HCT116 (cell line): Measurements from ENCODE around the gene OPHN1. TPM values are rescaled to one million over a fixed set of nuclear protein-coding genes. Genes with fewer than 3 reads are reported as not detected.

Experiments used
- ATAC-seq: fragments of 200-7000 bp; cut with Tn5 transposase; 2 replicates; pipeline ENCODE4 v1.9.1; 2020; ENCODE audit warnings: mild to moderate bottlenecking, moderate library complexity
- BruUV-seq: library from RNA; stranded (reverse); fragments of 400-500 nt; replicated peaks from 2 replicates; lab custom pipeline; 2021; lab: Mats Ljungman, UMichigan
- CTCF ChIA-PET: fragments of 300-600 bp; sonication (Branson Sonifier 250); formaldehyde crosslinking; loops from one replicate; lab custom pipeline; 2021; ENCODE audit warnings: antibody characterized with exemption; lab: Charles Lee
- POLR2A ChIA-PET: fragments of 300-600, 350-600 bp; sonication (Branson Sonifier 250); formaldehyde crosslinking; loops from one replicate; lab custom pipeline; 2021; ENCODE audit warnings: antibody characterized with exemption; lab: Charles Lee
- RAD21 ChIA-PET, 2 experiments: fragments of 300-600 bp; sonication (Branson Sonifier 250); formaldehyde crosslinking; loops; one replicate each; lab custom pipeline; 2023; ENCODE audit warnings: low total read pairs in 2 of 2; ENCODE audit not compliant: uncharacterized antibody in 2 of 2, unreplicated experiment in 2 of 2, low non-redundant PET in 1 of 2; lab: Charles Lee
- DNase-seq: peaks from one replicate; pipeline ENCODE4 v3.0.0-alpha.2; 2010; ENCODE audit warnings: low read depth, low spot score
- H2AFZ ChIP-seq: fragments of 200-600 bp; shearing (Covaris generic), sonication (generic); 2 replicates; pipeline ENCODE4 v1.6.1; 2017; ENCODE audit warnings: low read depth, mixed run types, mixed read lengths, antibody characterized with exemption, low read length; ENCODE audit not compliant: poor library complexity, severe bottlenecking
- H3K27ac ChIP-seq: 2 replicates; pipeline ENCODE4 v1.5.1; 2012; ENCODE audit warnings: low read depth, low read length
- H3K27me3 ChIP-seq: fragments of 200-600 bp; sonication (generic); 2 replicates; pipeline ENCODE4 v1.6.1; 2016; ENCODE audit warnings: mixed run types, low read length, mixed read lengths; ENCODE audit not compliant: insufficient read depth
- H3K36me3 ChIP-seq, 2 experiments: fragments of 200-500 bp in 1 of 2; fragments of 200-600 bp in 1 of 2; sonication (Bioruptor generic) in 1 of 2; sonication (generic) in 1 of 2; 2 replicates each; pipeline versions ENCODE4 v1.5.1 to v1.6.1; 2014 to 2016; ENCODE audit warnings: low read length in 2 of 2, inconsistent platforms in 1 of 2, mixed read lengths in 1 of 2, mixed run types in 1 of 2; ENCODE audit not compliant: insufficient read depth in 2 of 2, control insufficient read depth in 1 of 2
- H3K4me1 ChIP-seq, 2 experiments: fragments of 200-600 bp in 1 of 2; sonication (generic) in 1 of 2; 2 replicates each; pipeline versions ENCODE4 v1.5.1 to v1.6.1; 2012 to 2017; ENCODE audit warnings: low read length in 2 of 2, inconsistent platforms in 1 of 2, mild to moderate bottlenecking in 1 of 2, mixed read lengths in 1 of 2, mixed run types in 1 of 2, moderate library complexity in 1 of 2; ENCODE audit not compliant: insufficient read depth in 2 of 2, control insufficient read depth in 1 of 2
- H3K4me2 ChIP-seq: fragments of 200-600 bp; sonication (generic); 2 replicates; pipeline ENCODE4 v1.6.1; 2017; ENCODE audit warnings: mixed run types, low read length, mixed read lengths
- H3K4me3 ChIP-seq, 2 experiments: fragments of 200-600 bp in 1 of 2; sonication (generic) in 1 of 2; replicated peaks in 1 of 2; 2 replicates each; pipeline ENCODE4 v1.5.1; 2011 to 2016; ENCODE audit warnings: low read length in 2 of 2, control low read depth in 1 of 2, low read depth in 1 of 2, mild to moderate bottlenecking in 1 of 2, mixed read lengths in 1 of 2, mixed run types in 1 of 2
- H3K79me2 ChIP-seq: fragments of 200-600 bp; sonication (generic); 2 replicates; pipeline ENCODE4 v1.6.1; 2017; ENCODE audit warnings: mild to moderate bottlenecking, mixed run types, low read length, moderate library complexity, mixed read lengths; ENCODE audit not compliant: insufficient read depth
- H3K9ac ChIP-seq: fragments of 200-600 bp; sonication (generic); 2 replicates; pipeline ENCODE4 v1.6.1; 2016; ENCODE audit warnings: low read length, mixed read lengths
- H3K9me2 ChIP-seq: fragments of 200-600 bp; sonication (generic), shearing (Covaris generic); 2 replicates; pipeline ENCODE4 v1.6.1; 2017; ENCODE audit warnings: mixed run types, mild to moderate bottlenecking, moderate library complexity; ENCODE audit not compliant: insufficient read depth
- H3K9me3 ChIP-seq, 2 experiments: fragments of 200-500 bp in 1 of 2; fragments of 200-600 bp in 1 of 2; sonication (Bioruptor generic) in 1 of 2; sonication (generic) in 1 of 2; 2 replicates each; pipeline ENCODE4 v1.6.1; 2014 to 2017; ENCODE audit warnings: low read length in 2 of 2, mixed read lengths in 2 of 2, inconsistent platforms in 1 of 2, low read depth in 1 of 2, mild to moderate bottlenecking in 1 of 2, mixed run types in 1 of 2, moderate library complexity in 1 of 2; ENCODE audit not compliant: control insufficient read depth in 1 of 2, insufficient read depth in 1 of 2
- H4K20me1 ChIP-seq: fragments of 200-600 bp; sonication (generic), shearing (Covaris generic); 2 replicates; pipeline ENCODE4 v1.6.1; 2017; ENCODE audit warnings: mixed run types, mild to moderate bottlenecking, moderate library complexity; ENCODE audit not compliant: insufficient read depth
- ATF3 ChIP-seq: IDR thresholded peaks from 2 replicates; pipeline ENCODE4 v1.6.1; 2012
- CBX3 ChIP-seq: IDR thresholded peaks from 2 replicates; pipeline ENCODE4 v1.6.1; 2012; ENCODE audit warnings: low read depth
- CTCF ChIP-seq, 3 experiments: fragments of 200-600 bp in 1 of 3; sonication (generic) in 1 of 3; IDR thresholded peaks in 2 of 3; conservative IDR thresholded peaks in 1 of 3; 2 replicates each; pipeline ENCODE4 v1.5.1; 2012 to 2017; ENCODE audit warnings: low read depth in 2 of 3, low read length in 2 of 3, antibody characterized with exemption in 1 of 3, borderline replicate concordance in 1 of 3, control low read depth in 1 of 3, mild to moderate bottlenecking in 1 of 3, mixed read lengths in 1 of 3, mixed run types in 1 of 3, moderate library complexity in 1 of 3; ENCODE audit not compliant: insufficient read depth in 1 of 3
- EGR1 ChIP-seq: IDR thresholded peaks from 2 replicates; pipeline ENCODE4 v1.6.1; 2012; ENCODE audit warnings: low read depth
- EZH2phosphoT487 ChIP-seq: fragments of 200-600 bp; IDR thresholded peaks from 2 replicates; pipeline ENCODE4 v1.6.1; 2018; ENCODE audit warnings: antibody characterized with exemption, borderline replicate concordance
- POLR2A ChIP-seq: IDR thresholded peaks from 2 replicates; pipeline ENCODE4 v1.7.0; 2011; ENCODE audit warnings: borderline replicate concordance; ENCODE audit not compliant: insufficient read depth, insufficient read length; ENCODE audit errors: extremely low read depth
- POLR2AphosphoS5 ChIP-seq: IDR thresholded peaks from 2 replicates; pipeline ENCODE4 v1.6.1; 2011; ENCODE audit warnings: mild to moderate bottlenecking, low read depth, low read length, moderate library complexity
- RAD21 ChIP-seq: IDR thresholded peaks from 2 replicates; pipeline ENCODE4 v1.6.1; 2012; ENCODE audit warnings: low read depth, mild to moderate bottlenecking
- REST ChIP-seq: IDR thresholded peaks from 2 replicates; pipeline ENCODE4 v1.6.1; 2012; ENCODE audit warnings: low read depth
- SIN3A ChIP-seq: IDR thresholded peaks from 2 replicates; pipeline ENCODE4 v1.6.1; 2012; ENCODE audit warnings: low read depth
- SP1 ChIP-seq: IDR thresholded peaks from 2 replicates; pipeline ENCODE4 v1.6.1; 2012; ENCODE audit warnings: low read depth
- SRF ChIP-seq: IDR thresholded peaks from 2 replicates; pipeline ENCODE4 v1.6.1; 2012; ENCODE audit warnings: low read depth
- ZBTB33 ChIP-seq: IDR thresholded peaks from 2 replicates; pipeline ENCODE4 v1.6.1; 2011; ENCODE audit warnings: mild to moderate bottlenecking, low read length, moderate library complexity; ENCODE audit not compliant: insufficient replicate concordance; ENCODE audit errors: extremely low read depth
- intact Hi-C: fragments of 100-400 bp; cut with micrococcal nuclease; formaldehyde crosslinking; loops from 2 replicates; pipeline ENCODE4 v1.10.0; 2022
- total RNA-seq: library from RNA; stranded (reverse); gene quantifications from one replicate; pipeline ENCODE4 v1.2.1, GENCODE V29; 2021; ENCODE audit not compliant: unreplicated experiment

Gene OPHN1
- total RNA-seq, 1 experiment from 2014 or later = 2.9 TPM

- Histone ChIP-seq H2AFZ (no peak overlapping the region), H3K9ac (no peak overlapping the region), H3K36me3 (no peaks in the 10 kb centered on the region)
- ATAC-seq = no peak
- TF ChIP-seq POLR2AphosphoS5 (no peak), CBX3 (no peak), CTCF (IDR thresholded peaks at IDR 0.05 in 2 of 3, conservative IDR thresholded peaks at IDR 0.05 in 1 of 3; ENCODE audit: borderline replicate concordance in 1 of 3, insufficient read depth in 1 of 3, low read depth in 2 of 3, low read length in 2 of 3) (no peak), RAD21 (no peak), SIN3A (no peak), SP1 (no peak), ZBTB33 (no peak), SRF (no peak), REST (no peak), EZH2phosphoT487 (no peak), ATF3 (no peak), EGR1 (no peak), POLR2A (no peak)
- TF ChIP-seq, all 23 proteins: peak for 0
- no peaks in the 10 kb centered on the region for H4K20me1 ChIP-seq
- no peaks in the 10 kb centered on the region for H3K27me3 ChIP-seq
- no peaks in the 10 kb centered on the region for H3K9me2 ChIP-seq
- H3K9me3 ChIP-seq = no peaks in the 10 kb centered on the region
- intact Hi-C loops = no loop called here
- no peak for DNase-seq
- RAD21 ChIA-PET = no interaction called here
- H3K79me2 ChIP-seq = no peaks in the 10 kb centered on the region
- CTCF ChIA-PET = no interaction called here
- no peak overlapping the region for H3K4me3 ChIP-seq
- no TSS peak for BruUV-seq
- H3K27ac ChIP-seq = no peak overlapping the region
- H3K4me2 ChIP-seq = no peak overlapping the region
- no peaks in the 10 kb centered on the region for H3K4me1 ChIP-seq
- POLR2A ChIA-PET = no interaction called here
Observed at GRCh38 chrX:68163441-68163840, 269.9 kb downstream of the OPHN1 start.
